HG02885 (cell line): ENCODE measurements around the gene CASKIN1.
"Not testable (repeated sequence)": the region's sequence is repeated elsewhere in the genome, so short reads cannot be mapped to it uniquely, and the experiment has no call there.

Experiments
- ATAC-seq: cut with Tn5 transposase; IDR thresholded peaks from one replicate; pipeline ENCODE4 v1.9.1; 2021; ENCODE audit warnings: mild to moderate bottlenecking; ENCODE audit not compliant: unreplicated experiment, poor library complexity

The CASKIN1 gene

GRCh38 chr16:2196162-2196980, at the start of gene CASKIN1:
Gene CASKIN1, minus strand, starts transcription at chr16:2196605. Its CDS starts 173 bp downstream, at chr16:2196432.
- ATAC-seq, result no peak

- no peak for ATAC-seq
Observed at GRCh38 chr16:2244926-2245795, 48.8 kb upstream of the CASKIN1 start.

- ATAC-seq, result no peak
Observed at GRCh38 chr16:2244301-2244700, 47.9 kb upstream of the CASKIN1 start.

- ATAC-seq, result no peak
Observed at GRCh38 chr16:2243781-2244180, 47.4 kb upstream of the CASKIN1 start.

GRCh38 chr16:2243031-2243528, 46.7 kb upstream of the CASKIN1 start:
- ATAC-seq, result no peak

GRCh38 chr16:2242598-2242997, 46.2 kb upstream of the CASKIN1 start:
- ATAC-seq, result no peak

- not testable (repeated sequence) for ATAC-seq
Observed at GRCh38 chr16:2240331-2240730, 43.9 kb upstream of the CASKIN1 start.

GRCh38 chr16:2238838-2239675, 42.7 kb upstream of the CASKIN1 start:
- no peak for ATAC-seq

- ATAC-seq, result no peak
Observed at GRCh38 chr16:2238150-2238837, 41.9 kb upstream of the CASKIN1 start.

- no peak for ATAC-seq
Observed at GRCh38 chr16:2237493-2238149, 41.2 kb upstream of the CASKIN1 start.

GRCh38 chr16:2237102-2237482, 40.7 kb upstream of the CASKIN1 start:
- ATAC-seq, result no peak

- ATAC-seq, result no peak
Observed at GRCh38 chr16:2236337-2237101, 40.1 kb upstream of the CASKIN1 start, which contains the start of gene DNASE1L2. Gene DNASE1L2, plus strand, starts transcription at chr16:2236444. Its CDS starts 373 bp downstream, at chr16:2236817.

- ATAC-seq, result no peak
Observed at GRCh38 chr16:2235695-2236336, 39.4 kb upstream of the CASKIN1 start.

GRCh38 chr16:2235234-2235651, 38.8 kb upstream of the CASKIN1 start:
- ATAC-seq, result no peak

GRCh38 chr16:2234813-2235170, 38.4 kb upstream of the CASKIN1 start:
- ATAC-seq, result no peak

GRCh38 chr16:2233872-2234812, 37.7 kb upstream of the CASKIN1 start:
- ATAC-seq, result no peak
